SK-N-SH (cell line): ENCODE results near the gene SPATC1L. TPM values are rescaled to one million over a fixed set of nuclear protein-coding genes. Genes with fewer than 3 reads are reported as not detected.

Source experiments
- CTCF ChIA-PET: fragments of 300-600, 350-600 bp; formaldehyde crosslinking; extraction: SDS; loops from one replicate; lab custom pipeline; 2021; lab: Yijun Ruan, JAX
- POLR2A ChIA-PET: fragments of 350-600 bp; sonication (Branson Sonifier 250); formaldehyde crosslinking; extraction: SDS; loops from one replicate; lab custom pipeline; 2020; ENCODE audit warnings: antibody characterized with exemption, inconsistent platforms; lab: Yijun Ruan, JAX
- DNase-seq: peaks from one replicate; pipeline ENCODE4 v3.0.0; 2012
- H2AFZ ChIP-seq: fragments of 200-600 bp; sonication (generic); 2 replicates; pipeline ENCODE4 v1.8.1; 2016; ENCODE audit warnings: antibody characterized with exemption, mild to moderate bottlenecking, low read depth
- H3F3A ChIP-seq: fragments of 200-600 bp; sonication (generic); replicated peaks from 2 replicates; pipeline ENCODE3; 2016; ENCODE audit warnings: antibody characterized with exemption, mild to moderate bottlenecking; ENCODE audit not compliant: insufficient read depth
- H3K27ac ChIP-seq, 2 experiments: fragments of 200-500 bp in 1 of 2; fragments of 200-600 bp in 1 of 2; sonication (Bioruptor generic) in 1 of 2; sonication (generic), shearing (Covaris generic) in 1 of 2; 2 replicates each; pipeline versions ENCODE4 v1.5.1 to v1.6.1; 2014 to 2016; ENCODE audit warnings: low read depth in 2 of 2, inconsistent platforms in 1 of 2, low read length in 1 of 2, mild to moderate bottlenecking in 1 of 2, mixed read lengths in 1 of 2
- H3K27me3 ChIP-seq: fragments of 200-600 bp; sonication (generic), shearing (Covaris generic); 2 replicates; pipeline ENCODE4 v1.6.1; 2016; ENCODE audit warnings: mixed run types; ENCODE audit not compliant: insufficient read depth
- H3K36me3 ChIP-seq, 2 experiments: fragments of 200-500 bp in 1 of 2; fragments of 200-600 bp in 1 of 2; sonication (Bioruptor generic) in 1 of 2; sonication (generic) in 1 of 2; replicated peaks in 1 of 2; 2 replicates each; pipeline versions ENCODE3 to v1.5.1; 2014 to 2016; ENCODE audit warnings: low read length in 1 of 2, mild to moderate bottlenecking in 1 of 2; ENCODE audit not compliant: insufficient read depth in 2 of 2, control insufficient read depth in 1 of 2
- H3K4me1 ChIP-seq, 2 experiments: fragments of 200-500 bp in 1 of 2; fragments of 200-600 bp in 1 of 2; sonication (Bioruptor generic) in 1 of 2; sonication (generic), shearing (Covaris generic) in 1 of 2; 2 replicates each; pipeline versions ENCODE4 v1.5.1 to v1.6.1; 2014 to 2016; ENCODE audit warnings: low read depth in 1 of 2, low read length in 1 of 2, mixed run types in 1 of 2; ENCODE audit not compliant: insufficient read depth in 2 of 2, control insufficient read depth in 1 of 2
- H3K4me2 ChIP-seq: fragments of 200-600 bp; sonication (generic), shearing (Covaris generic); 2 replicates; pipeline ENCODE4 v1.6.1; 2017; ENCODE audit warnings: mixed run types
- H3K4me3 ChIP-seq, 2 experiments: fragments of 200-500 bp in 1 of 2; fragments of 200-600 bp in 1 of 2; sonication (Bioruptor generic) in 1 of 2; sonication (generic), shearing (Covaris generic) in 1 of 2; 2 replicates each; pipeline versions ENCODE4 v1.5.1 to v1.8.1; 2014 to 2016; ENCODE audit warnings: low read depth in 2 of 2, inconsistent platforms in 1 of 2, low read length in 1 of 2, mild to moderate bottlenecking in 1 of 2, mixed read lengths in 1 of 2, moderate library complexity in 1 of 2
- H3K79me2 ChIP-seq: fragments of 200-600 bp; sonication (generic); 2 replicates; pipeline ENCODE4 v1.8.1; 2017; ENCODE audit warnings: mild to moderate bottlenecking; ENCODE audit not compliant: insufficient read depth
- H3K9ac ChIP-seq: fragments of 200-600 bp; sonication (generic); 2 replicates; pipeline ENCODE4 v1.6.1; 2017; ENCODE audit warnings: mixed run types
- H3K9me2 ChIP-seq: fragments of 200-600 bp; sonication (generic); 2 replicates; pipeline ENCODE4 v1.6.1; 2017; ENCODE audit warnings: mixed run types
- H3K9me3 ChIP-seq: fragments of 200-600 bp; sonication (generic); 2 replicates; pipeline ENCODE4 v1.6.1; 2017; ENCODE audit warnings: mixed run types, mild to moderate bottlenecking, moderate library complexity
- H4K20me1 ChIP-seq: fragments of 200-600 bp; sonication (generic); 2 replicates; pipeline ENCODE4 v1.6.1; 2017; ENCODE audit warnings: mild to moderate bottlenecking, mixed run types; ENCODE audit not compliant: insufficient read depth
- ELF1 ChIP-seq: IDR thresholded peaks from 2 replicates; pipeline ENCODE4 v1.4.0; 2012
- FOXJ3 ChIP-seq: sonication (generic); formaldehyde crosslinking; IDR thresholded peaks from 2 replicates; pipeline ENCODE4 v1.5.1; 2020; ENCODE audit warnings: mild to moderate bottlenecking, missing genetic modification reagents
- FOXM1 ChIP-seq: IDR thresholded peaks from 2 replicates; pipeline ENCODE4 v1.4.0; 2012; ENCODE audit warnings: low read depth, mild to moderate bottlenecking
- GABPA ChIP-seq: IDR thresholded peaks from 2 replicates; pipeline ENCODE4 v1.4.0; 2012; ENCODE audit warnings: low read depth, mild to moderate bottlenecking
- JUND ChIP-seq: IDR thresholded peaks from 2 replicates; pipeline ENCODE4 v1.4.0; 2012
- MEF2A ChIP-seq: IDR thresholded peaks from 2 replicates; pipeline ENCODE4 v1.4.0; 2012; ENCODE audit warnings: low read depth, borderline replicate concordance
- MXI1 ChIP-seq: IDR thresholded peaks from 2 replicates; pipeline ENCODE4 v1.6.1; 2012; ENCODE audit warnings: mild to moderate bottlenecking, low read depth, low read length, improper control_type of control experiment
- NRF1 ChIP-seq: IDR thresholded peaks from 2 replicates; pipeline ENCODE4 v1.6.1; 2012; ENCODE audit warnings: low read depth, mild to moderate bottlenecking, low read length
- POLR2AphosphoS5 ChIP-seq: IDR thresholded peaks from 2 replicates; pipeline ENCODE4 v1.6.1; 2012; ENCODE audit warnings: low read depth, low read length
- RXRA ChIP-seq: IDR thresholded peaks from 2 replicates; pipeline ENCODE4 v1.4.0; 2012; ENCODE audit warnings: low read depth, mild to moderate bottlenecking, borderline replicate concordance
- SMC3 ChIP-seq: IDR thresholded peaks from 2 replicates; pipeline ENCODE4 v1.6.1; 2012; ENCODE audit warnings: low read depth, low read length, improper control_type of control experiment
- TCF12 ChIP-seq: IDR thresholded peaks from 2 replicates; pipeline ENCODE4 v1.4.0; 2012
- YY1 ChIP-seq: IDR thresholded peaks from 2 replicates; pipeline ENCODE4 v1.4.0; 2012; ENCODE audit warnings: low read depth, mild to moderate bottlenecking
- WGBS: methylation state at CpG from one replicate; pipeline ENCODE4 v1.1.6; 2017; ENCODE audit warnings: low lambda C conversion rate; 5-methylcytosine and 5-hydroxymethylcytosine counted together
- polyA plus RNA-seq, 3 experiments: library from polyadenylated mRNA; depleted of rRNA; stranded (reverse); fragments of >200 nt; gene quantifications; 2 replicates each; pipeline ENCODE4 v1.2.3, GENCODE V29; 2012
- TF ChIP-seq, protein P1 (sequence below): fragments of 200-600 bp; sonication (generic); IDR thresholded peaks from 2 replicates; pipeline ENCODE4 v1.6.1; 2017; ENCODE audit warnings: antibody characterized with exemption, mild to moderate bottlenecking, moderate library complexity
- TF ChIP-seq, protein P2 (sequence below): IDR thresholded peaks from 2 replicates; pipeline ENCODE4 v1.4.0; 2012; ENCODE audit warnings: low read depth, borderline replicate concordance
- TF ChIP-seq, protein P3 (sequence below): fragments of 150-350 bp; IDR thresholded peaks from 2 replicates; pipeline ENCODE4 v1.6.1; 2016; ENCODE audit warnings: mild to moderate bottlenecking, low read depth, low read length
- TF ChIP-seq, protein P4 (sequence below): IDR thresholded peaks from 2 replicates; pipeline ENCODE4 v1.6.1; 2012; ENCODE audit warnings: mild to moderate bottlenecking, low read depth, low read length, moderate library complexity
- TF ChIP-seq, protein P5 (sequence below): IDR thresholded peaks from 2 replicates; pipeline ENCODE4; 2012
- TF ChIP-seq, protein P6 (sequence below): IDR thresholded peaks from 2 replicates; pipeline ENCODE4 v1.4.0; 2012; ENCODE audit warnings: low read depth, borderline replicate concordance

Gene SPATC1L
- polyA plus RNA-seq, 1 of the 3 experiments (the other 2 are of a cell fraction) = 8.3 TPM

DNA sequence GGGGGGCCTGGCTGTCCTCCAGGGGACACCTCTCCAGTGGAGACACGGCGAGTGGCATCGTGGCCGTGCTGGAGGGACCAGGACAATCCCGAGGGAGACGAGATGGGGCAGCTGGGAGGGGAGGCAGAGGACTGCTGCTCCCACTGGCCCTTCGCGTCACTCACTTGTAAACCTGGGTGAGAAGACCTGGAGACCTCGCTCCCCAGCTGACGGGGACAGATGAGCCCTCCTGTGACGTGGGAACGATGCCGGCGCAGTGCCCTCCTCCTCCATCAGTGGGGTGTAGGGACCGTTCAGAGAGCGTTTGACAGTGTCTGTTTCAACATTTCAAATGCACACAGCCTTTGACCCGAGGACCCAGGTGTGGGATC, 4.6 kb downstream of the SPATC1L start (continued):
- no peak for TF ChIP-seq TCF12
- TF ChIP-seq NRF1 = no peak
- TF ChIP-seq, protein P1, sequence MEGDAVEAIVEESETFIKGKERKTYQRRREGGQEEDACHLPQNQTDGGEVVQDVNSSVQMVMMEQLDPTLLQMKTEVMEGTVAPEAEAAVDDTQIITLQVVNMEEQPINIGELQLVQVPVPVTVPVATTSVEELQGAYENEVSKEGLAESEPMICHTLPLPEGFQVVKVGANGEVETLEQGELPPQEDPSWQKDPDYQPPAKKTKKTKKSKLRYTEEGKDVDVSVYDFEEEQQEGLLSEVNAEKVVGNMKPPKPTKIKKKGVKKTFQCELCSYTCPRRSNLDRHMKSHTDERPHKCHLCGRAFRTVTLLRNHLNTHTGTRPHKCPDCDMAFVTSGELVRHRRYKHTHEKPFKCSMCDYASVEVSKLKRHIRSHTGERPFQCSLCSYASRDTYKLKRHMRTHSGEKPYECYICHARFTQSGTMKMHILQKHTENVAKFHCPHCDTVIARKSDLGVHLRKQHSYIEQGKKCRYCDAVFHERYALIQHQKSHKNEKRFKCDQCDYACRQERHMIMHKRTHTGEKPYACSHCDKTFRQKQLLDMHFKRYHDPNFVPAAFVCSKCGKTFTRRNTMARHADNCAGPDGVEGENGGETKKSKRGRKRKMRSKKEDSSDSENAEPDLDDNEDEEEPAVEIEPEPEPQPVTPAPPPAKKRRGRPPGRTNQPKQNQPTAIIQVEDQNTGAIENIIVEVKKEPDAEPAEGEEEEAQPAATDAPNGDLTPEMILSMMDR = no peak
- TF ChIP-seq ELF1 = no peak
- TF ChIP-seq, protein P2, sequence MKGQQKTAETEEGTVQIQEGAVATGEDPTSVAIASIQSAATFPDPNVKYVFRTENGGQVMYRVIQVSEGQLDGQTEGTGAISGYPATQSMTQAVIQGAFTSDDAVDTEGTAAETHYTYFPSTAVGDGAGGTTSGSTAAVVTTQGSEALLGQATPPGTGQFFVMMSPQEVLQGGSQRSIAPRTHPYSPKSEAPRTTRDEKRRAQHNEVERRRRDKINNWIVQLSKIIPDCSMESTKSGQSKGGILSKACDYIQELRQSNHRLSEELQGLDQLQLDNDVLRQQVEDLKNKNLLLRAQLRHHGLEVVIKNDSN = no peak
- TF ChIP-seq, protein P3, sequence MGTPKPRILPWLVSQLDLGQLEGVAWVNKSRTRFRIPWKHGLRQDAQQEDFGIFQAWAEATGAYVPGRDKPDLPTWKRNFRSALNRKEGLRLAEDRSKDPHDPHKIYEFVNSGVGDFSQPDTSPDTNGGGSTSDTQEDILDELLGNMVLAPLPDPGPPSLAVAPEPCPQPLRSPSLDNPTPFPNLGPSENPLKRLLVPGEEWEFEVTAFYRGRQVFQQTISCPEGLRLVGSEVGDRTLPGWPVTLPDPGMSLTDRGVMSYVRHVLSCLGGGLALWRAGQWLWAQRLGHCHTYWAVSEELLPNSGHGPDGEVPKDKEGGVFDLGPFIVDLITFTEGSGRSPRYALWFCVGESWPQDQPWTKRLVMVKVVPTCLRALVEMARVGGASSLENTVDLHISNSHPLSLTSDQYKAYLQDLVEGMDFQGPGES = no peak
- TF ChIP-seq SMC3 = no peak
- no peak for TF ChIP-seq GABPA

DNA sequence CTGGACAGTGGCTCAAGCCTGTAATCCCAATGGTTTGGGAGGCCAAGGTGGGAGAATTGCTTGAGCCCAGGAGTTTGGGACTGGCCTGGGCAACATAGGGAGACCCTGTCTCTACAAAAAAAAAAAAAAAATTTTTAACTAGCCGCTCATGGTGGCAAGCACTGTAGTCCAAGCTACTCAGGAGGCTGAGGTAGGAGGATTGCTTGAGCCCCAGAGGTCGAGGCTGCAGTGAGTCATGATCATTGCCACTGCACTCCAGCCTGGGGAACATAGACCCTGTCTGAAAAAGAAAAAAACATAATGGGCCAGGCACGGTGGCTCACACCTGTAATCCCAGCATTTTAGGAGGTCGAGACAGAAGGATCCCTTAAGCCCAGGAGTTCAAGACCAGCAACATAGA, 5.3 kb downstream of the SPATC1L start:
- Histone ChIP-seq H3K9me2 (no peaks in the 10 kb centered on the region), H3K4me3 (no peak overlapping the region), H3K36me3 (no peaks in the 10 kb centered on the region), H3K27me3 (no peaks in the 10 kb centered on the region), H3K27ac (no peak overlapping the region), H3K9me3 (no peaks in the 10 kb centered on the region), H3K4me1 (peaks cover 0 to 6% of the 10 kb centered on the region in 2 experiments; a peak in 1 of 4 replicates), H4K20me1 (no peaks in the 10 kb centered on the region), H2AFZ (no peak overlapping the region), H3K79me2 (no peaks in the 10 kb centered on the region), H3F3A (peaks cover 4% of the 10 kb centered on the region), H3K9ac (no peak overlapping the region), H3K4me2 (no peak overlapping the region)
- CTCF ChIA-PET = no interaction called here
- DNase-seq = no peak
- 68% methylated on average over 4 of the region's 4 CpGs for WGBS
- POLR2A ChIA-PET = no interaction called here
- TF ChIP-seq MXI1 (no peak), FOXM1 (no peak), RXRA (no peak), NRF1 (no peak), ELF1 (no peak), MEF2A (no peak), JUND (no peak), YY1 (no peak), TCF12 (no peak), POLR2AphosphoS5 (no peak), FOXJ3 (CRISPR knock-in tag) (no peak)
- TF ChIP-seq, protein P3 = no peak
- TF ChIP-seq, protein P2 = no peak
- TF ChIP-seq, protein P4, sequence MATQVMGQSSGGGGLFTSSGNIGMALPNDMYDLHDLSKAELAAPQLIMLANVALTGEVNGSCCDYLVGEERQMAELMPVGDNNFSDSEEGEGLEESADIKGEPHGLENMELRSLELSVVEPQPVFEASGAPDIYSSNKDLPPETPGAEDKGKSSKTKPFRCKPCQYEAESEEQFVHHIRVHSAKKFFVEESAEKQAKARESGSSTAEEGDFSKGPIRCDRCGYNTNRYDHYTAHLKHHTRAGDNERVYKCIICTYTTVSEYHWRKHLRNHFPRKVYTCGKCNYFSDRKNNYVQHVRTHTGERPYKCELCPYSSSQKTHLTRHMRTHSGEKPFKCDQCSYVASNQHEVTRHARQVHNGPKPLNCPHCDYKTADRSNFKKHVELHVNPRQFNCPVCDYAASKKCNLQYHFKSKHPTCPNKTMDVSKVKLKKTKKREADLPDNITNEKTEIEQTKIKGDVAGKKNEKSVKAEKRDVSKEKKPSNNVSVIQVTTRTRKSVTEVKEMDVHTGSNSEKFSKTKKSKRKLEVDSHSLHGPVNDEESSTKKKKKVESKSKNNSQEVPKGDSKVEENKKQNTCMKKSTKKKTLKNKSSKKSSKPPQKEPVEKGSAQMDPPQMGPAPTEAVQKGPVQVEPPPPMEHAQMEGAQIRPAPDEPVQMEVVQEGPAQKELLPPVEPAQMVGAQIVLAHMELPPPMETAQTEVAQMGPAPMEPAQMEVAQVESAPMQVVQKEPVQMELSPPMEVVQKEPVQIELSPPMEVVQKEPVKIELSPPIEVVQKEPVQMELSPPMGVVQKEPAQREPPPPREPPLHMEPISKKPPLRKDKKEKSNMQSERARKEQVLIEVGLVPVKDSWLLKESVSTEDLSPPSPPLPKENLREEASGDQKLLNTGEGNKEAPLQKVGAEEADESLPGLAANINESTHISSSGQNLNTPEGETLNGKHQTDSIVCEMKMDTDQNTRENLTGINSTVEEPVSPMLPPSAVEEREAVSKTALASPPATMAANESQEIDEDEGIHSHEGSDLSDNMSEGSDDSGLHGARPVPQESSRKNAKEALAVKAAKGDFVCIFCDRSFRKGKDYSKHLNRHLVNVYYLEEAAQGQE = no peak
- TF ChIP-seq, protein P5, sequence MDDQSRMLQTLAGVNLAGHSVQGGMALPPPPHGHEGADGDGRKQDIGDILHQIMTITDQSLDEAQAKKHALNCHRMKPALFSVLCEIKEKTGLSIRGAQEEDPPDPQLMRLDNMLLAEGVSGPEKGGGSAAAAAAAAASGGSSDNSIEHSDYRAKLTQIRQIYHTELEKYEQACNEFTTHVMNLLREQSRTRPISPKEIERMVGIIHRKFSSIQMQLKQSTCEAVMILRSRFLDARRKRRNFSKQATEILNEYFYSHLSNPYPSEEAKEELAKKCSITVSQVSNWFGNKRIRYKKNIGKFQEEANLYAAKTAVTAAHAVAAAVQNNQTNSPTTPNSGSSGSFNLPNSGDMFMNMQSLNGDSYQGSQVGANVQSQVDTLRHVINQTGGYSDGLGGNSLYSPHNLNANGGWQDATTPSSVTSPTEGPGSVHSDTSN = no peak
- TF ChIP-seq, protein P6, sequence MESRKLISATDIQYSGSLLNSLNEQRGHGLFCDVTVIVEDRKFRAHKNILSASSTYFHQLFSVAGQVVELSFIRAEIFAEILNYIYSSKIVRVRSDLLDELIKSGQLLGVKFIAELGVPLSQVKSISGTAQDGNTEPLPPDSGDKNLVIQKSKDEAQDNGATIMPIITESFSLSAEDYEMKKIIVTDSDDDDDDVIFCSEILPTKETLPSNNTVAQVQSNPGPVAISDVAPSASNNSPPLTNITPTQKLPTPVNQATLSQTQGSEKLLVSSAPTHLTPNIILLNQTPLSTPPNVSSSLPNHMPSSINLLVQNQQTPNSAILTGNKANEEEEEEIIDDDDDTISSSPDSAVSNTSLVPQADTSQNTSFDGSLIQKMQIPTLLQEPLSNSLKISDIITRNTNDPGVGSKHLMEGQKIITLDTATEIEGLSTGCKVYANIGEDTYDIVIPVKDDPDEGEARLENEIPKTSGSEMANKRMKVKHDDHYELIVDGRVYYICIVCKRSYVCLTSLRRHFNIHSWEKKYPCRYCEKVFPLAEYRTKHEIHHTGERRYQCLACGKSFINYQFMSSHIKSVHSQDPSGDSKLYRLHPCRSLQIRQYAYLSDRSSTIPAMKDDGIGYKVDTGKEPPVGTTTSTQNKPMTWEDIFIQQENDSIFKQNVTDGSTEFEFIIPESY = no peak
